Tracheal epithelial cell (primary cell): Measurements from ENCODE around the gene IZUMO3. TPM values are rescaled to one million over a fixed set of nuclear protein-coding genes. Genes with fewer than 3 reads are reported as not detected.

Experiments used
- total RNA-seq: library from RNA; depleted of rRNA; stranded (reverse); fragments of >200 nt; gene quantifications from 2 replicates; pipeline ENCODE4 v1.2.1, GENCODE V29; 2014

IZUMO3 gene
- not detected in 2 replicates for total RNA-seq

GRCh38 chr9:24545847-24546522, at the start of gene IZUMO3:
Gene IZUMO3 (minus strand): TSS chr9:24545897. CDS start chr9:24545649, 248 bp downstream.

